Esophagus (tissue), 2 donors: Measurements from ENCODE around the gene BANK1. TPM values are rescaled to one million over a fixed set of nuclear protein-coding genes. Genes with fewer than 3 reads are reported as not detected.
"Not testable (repeated sequence)": the region's sequence is repeated elsewhere in the genome, so short reads cannot be mapped to it uniquely, and the experiment has no call there.

Experiments used
- H3K27ac ChIP-seq, 2 donors: one replicate each; pipeline ENCODE4 v1.5.1; 2013; ENCODE audit warnings: low read depth in 2 of 2, mild to moderate bottlenecking in 2 of 2, inconsistent platforms in 1 of 2, low read length in 1 of 2, moderate library complexity in 1 of 2
- H3K27me3 ChIP-seq, 2 donors: one replicate each; pipeline ENCODE4 v1.6.1; 2013; ENCODE audit warnings: low read length in 2 of 2, control low read depth in 1 of 2, mild to moderate bottlenecking in 1 of 2; ENCODE audit not compliant: insufficient read depth in 2 of 2, control insufficient read depth in 1 of 2
- H3K36me3 ChIP-seq, 2 donors: one replicate each; pipeline ENCODE4 v1.6.1; 2013; ENCODE audit warnings: low read length in 1 of 2; ENCODE audit not compliant: control insufficient read depth in 2 of 2, insufficient read depth in 2 of 2
- H3K4me1 ChIP-seq, 2 donors: one replicate each; pipeline ENCODE4 v1.6.1; 2013; ENCODE audit warnings: low read length in 1 of 2; ENCODE audit not compliant: control insufficient read depth in 2 of 2, insufficient read depth in 2 of 2
- H3K4me3 ChIP-seq, 2 donors: one replicate each; pipeline ENCODE4 v1.5.1; 2013; ENCODE audit warnings: low read length in 2 of 2, mild to moderate bottlenecking in 2 of 2, low read depth in 1 of 2, moderate library complexity in 1 of 2
- H3K9me3 ChIP-seq, 2 donors: one replicate each; pipeline ENCODE4 v1.6.1; 2013; ENCODE audit warnings: mild to moderate bottlenecking in 2 of 2, low read depth in 1 of 2, low read length in 1 of 2, moderate library complexity in 1 of 2; ENCODE audit not compliant: control insufficient read depth in 2 of 2, insufficient read depth in 1 of 2
- WGBS, 2 donors: extraction: QIAGEN DNeasy Blood & Tissue Kit; methylation state at CpG; one replicate each; pipeline ENCODE4 v1.1.7; 2013; 5-methylcytosine and 5-hydroxymethylcytosine counted together
- polyA plus RNA-seq, 2 donors: library from polyadenylated mRNA; stranded (reverse); fragments of 200-250 nt; gene quantifications; one replicate each; pipeline ENCODE4 v1.2.3, GENCODE V29; 2013
- donor health status: healthy with polysubstance abuse.
- donor health status: Bipolar disorder and iron deficiency.

Gene BANK1
- polyA plus RNA-seq, 2 donors = 0.16 to 0.39 TPM

- no peak overlapping the region for H3K4me3 ChIP-seq
- H3K9me3 ChIP-seq = no peaks in the 10 kb centered on the region
- no peaks in the 10 kb centered on the region for H3K4me1 ChIP-seq
- H3K27me3 ChIP-seq = no peaks in the 10 kb centered on the region
- H3K27ac ChIP-seq = no peak overlapping the region
- no peaks in the 10 kb centered on the region for H3K36me3 ChIP-seq
- 74 to 81% methylated on average over 2 of the region's 2 CpGs for WGBS, 2 donors
These were observed 72.1 kb downstream of the BANK1 start for GRCh38 chr4:101862595-101862994.

- no peak overlapping the region for H3K27ac ChIP-seq
- no peaks in the 10 kb centered on the region for H3K9me3 ChIP-seq
- no peaks in the 10 kb centered on the region for H3K4me1 ChIP-seq
- no peaks in the 10 kb centered on the region for H3K27me3 ChIP-seq
- WGBS, 2 donors = 55 to 74% methylated on average over 2 of the region's 2 CpGs
- no peak overlapping the region for H3K4me3 ChIP-seq
- no peaks in the 10 kb centered on the region for H3K36me3 ChIP-seq
These were observed 74.1 kb downstream of the BANK1 start for GRCh38 chr4:101864660-101865059.

- Histone ChIP-seq H3K27ac (peak overlapping the region in 1 of 2 donors; percentile 30), H3K27me3 (no peaks in the 10 kb centered on the region), H3K4me1 (no peaks in the 10 kb centered on the region), H3K36me3 (no peaks in the 10 kb centered on the region), H3K4me3 (no peak overlapping the region), H3K9me3 (no peaks in the 10 kb centered on the region)
- WGBS, 2 donors = 43 to 54% methylated on average over 3 of the region's 3 CpGs
These were observed 75.1 kb downstream of the BANK1 start for GRCh38 chr4:101865501-101866062.

GRCh38 chr4:101870874-101871273, 80.3 kb downstream of the BANK1 start:
- Histone ChIP-seq H3K27me3 (no peaks in the 10 kb centered on the region), H3K4me3 (no peak overlapping the region), H3K36me3 (no peaks in the 10 kb centered on the region), H3K9me3 (peaks cover 0 to 2% of the 10 kb centered on the region in 2 donors), H3K27ac (no peak overlapping the region), H3K4me1 (no peaks in the 10 kb centered on the region)
- WGBS, 2 donors = 57 to 68% methylated on average over 1 of the region's 1 CpG

- Histone ChIP-seq H3K27ac (no peak overlapping the region), H3K4me1 (no peaks in the 10 kb centered on the region), H3K27me3 (no peaks in the 10 kb centered on the region), H3K9me3 (peaks cover 0 to 5% of the 10 kb centered on the region in 2 donors), H3K4me3 (no peak overlapping the region), H3K36me3 (no peaks in the 10 kb centered on the region)
- WGBS, 2 donors = 67 to 73% methylated on average over 2 of the region's 2 CpGs
These were observed 81.6 kb downstream of the BANK1 start for GRCh38 chr4:101871962-101872676.

GRCh38 chr4:101885574-101885973, 95.0 kb downstream of the BANK1 start:
- H3K27me3 ChIP-seq = no peaks in the 10 kb centered on the region
- 33 to 59% methylated on average over 2 of the region's 2 CpGs for WGBS, 2 donors
- no peaks in the 10 kb centered on the region for H3K9me3 ChIP-seq
- no peaks in the 10 kb centered on the region for H3K4me1 ChIP-seq
- H3K36me3 ChIP-seq = no peaks in the 10 kb centered on the region
- H3K27ac ChIP-seq = no peak overlapping the region
- H3K4me3 ChIP-seq = no peak overlapping the region

GRCh38 chr4:101886826-101887225, 96.3 kb downstream of the BANK1 start:
- Histone ChIP-seq H3K4me1 (no peaks in the 10 kb centered on the region), H3K27me3 (no peaks in the 10 kb centered on the region), H3K27ac (no peak overlapping the region), H3K4me3 (no peak overlapping the region), H3K36me3 (no peaks in the 10 kb centered on the region), H3K9me3 (no peaks in the 10 kb centered on the region)
- WGBS, 2 donors = 74 to 80% methylated on average over 3 of the region's 3 CpGs

DNA sequence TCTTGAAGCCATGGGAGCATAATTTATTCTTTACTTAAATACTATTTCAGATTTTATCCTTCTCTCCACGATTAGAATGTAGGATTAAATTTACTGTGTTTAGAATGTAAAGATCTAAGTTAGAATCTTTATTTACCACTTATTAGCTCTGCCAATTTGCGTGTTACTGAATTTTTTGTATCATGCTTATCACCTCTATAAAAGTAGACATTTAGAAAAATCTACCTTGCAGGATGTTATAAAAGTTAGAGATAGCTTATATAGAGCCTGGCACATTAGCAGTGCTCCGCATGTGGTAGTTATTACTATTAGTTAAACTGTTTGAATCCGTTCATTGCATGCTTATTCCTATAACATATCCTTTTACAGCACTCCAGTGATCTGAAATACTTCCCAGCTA, 97.9 kb downstream of the BANK1 start:
- Histone ChIP-seq H3K27me3 (no peaks in the 10 kb centered on the region), H3K27ac (no peak overlapping the region), H3K9me3 (no peaks in the 10 kb centered on the region), H3K4me3 (no peak overlapping the region), H3K36me3 (no peaks in the 10 kb centered on the region), H3K4me1 (no peaks in the 10 kb centered on the region)
- WGBS, 2 donors = 82 to 86% methylated on average over 4 of the region's 4 CpGs

GRCh38 chr4:101905527-101905926, 115.0 kb downstream of the BANK1 start:
- not testable (repeated sequence) for H3K36me3 ChIP-seq, H3K4me3 ChIP-seq, H3K27ac ChIP-seq, H3K9me3 ChIP-seq, H3K4me1 ChIP-seq, H3K27me3 ChIP-seq
- WGBS, 2 donors = 80 to 83% methylated on average over 5 of the region's 5 CpGs

DNA sequence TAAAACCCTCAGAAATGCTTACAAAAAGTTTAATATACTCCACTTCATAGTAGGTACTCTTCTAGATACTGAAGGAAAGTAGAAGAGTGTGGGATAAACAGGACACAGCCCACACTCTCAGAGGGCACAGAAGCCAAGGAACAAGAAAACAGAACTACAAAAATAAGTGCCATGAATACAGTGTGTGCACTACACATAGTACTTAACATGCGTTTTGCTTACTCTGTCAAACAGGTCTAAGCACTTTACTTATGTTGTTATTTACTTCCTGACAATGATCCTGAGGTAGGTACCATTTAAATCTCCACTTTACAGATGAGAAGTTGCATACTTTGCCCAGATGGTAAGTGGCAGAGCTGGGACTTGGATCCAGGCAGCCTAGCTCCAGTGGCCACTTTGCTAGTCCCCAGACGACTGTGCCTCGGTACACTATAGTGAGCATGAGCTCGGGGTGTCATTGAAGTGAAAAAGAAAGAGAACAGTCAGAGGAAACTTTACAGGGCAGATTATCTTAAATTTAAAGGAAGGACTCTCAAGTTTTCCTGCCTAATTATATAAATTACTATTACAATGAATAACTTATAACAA, 120.3 kb downstream of the BANK1 start:
- Histone ChIP-seq H3K4me1 (no peaks in the 10 kb centered on the region), H3K4me3 (no peak overlapping the region), H3K27me3 (no peaks in the 10 kb centered on the region), H3K36me3 (no peaks in the 10 kb centered on the region), H3K9me3 (no peaks in the 10 kb centered on the region), H3K27ac (no peak overlapping the region)
- WGBS, 2 donors = 83 to 87% methylated on average over 4 of the region's 4 CpGs
